H1 (cell line): ENCODE results near the gene RETREG1. TPM values are rescaled to one million over a fixed set of nuclear protein-coding genes. Genes with fewer than 3 reads are reported as not detected.

Experiments used
- EGR1 ChIP-seq: IDR thresholded peaks from 2 replicates; pipeline ENCODE4 v1.6.1; 2011; ENCODE audit warnings: low read depth, low read length, borderline replicate concordance
- POU5F1 ChIP-seq: IDR thresholded peaks from 2 replicates; pipeline ENCODE4 v1.6.1; 2011; ENCODE audit warnings: low read depth, mild to moderate bottlenecking, low read length, moderate library complexity
- RBBP5 ChIP-seq: IDR thresholded peaks from 2 replicates; pipeline ENCODE4 v1.7.1; 2012; ENCODE audit warnings: low read depth, mild to moderate bottlenecking, inconsistent platforms, low read length, moderate library complexity, borderline replicate concordance
- RNF2 ChIP-seq: fragments of 200-900, 300-1000 bp; sonication (generic); IDR thresholded peaks from 2 replicates; pipeline ENCODE4 v1.7.1; 2016; ENCODE audit warnings: borderline replicate concordance, low read depth, mild to moderate bottlenecking, antibody characterized with exemption, low read length; ENCODE audit not compliant: poor library complexity, severe bottlenecking; ENCODE audit errors: missing control alignments
- SIN3A ChIP-seq, 2 experiments: IDR thresholded peaks in 1 of 2; conservative IDR thresholded peaks in 1 of 2; 2 replicates each; pipeline ENCODE4 v1.6.1; 2011 to 2012; ENCODE audit warnings: low read length in 2 of 2, improper control_type of control experiment in 1 of 2, low read depth in 1 of 2, mild to moderate bottlenecking in 1 of 2
- polyA plus RNA-seq, 7 experiments: library from polyadenylated mRNA; depleted of rRNA in 3 of 7; stranded (reverse) in 5 of 7; unstranded in 2 of 7; fragments of >200 nt in 5 of 7; fragments of 200-250 nt in 2 of 7; gene quantifications; 1 replicate in 5 of 7; 2 replicates in 1 of 7; 4 replicates in 1 of 7; pipeline versions ENCODE4 v1.2.1 to v1.2.3, GENCODE V29; 2011 to 2013; ENCODE audit warnings: missing spikeins in 2 of 7, mixed read lengths in 2 of 7
- total RNA-seq: library from RNA; stranded (reverse); fragmentation: NEBNext Ultra II Directional; extraction: Animal tissue kit (Norgen Biotek cat#: 25700); gene quantifications from 2 replicates; pipeline ENCODE4 v1.2.1, GENCODE V29; 2021
- TF ChIP-seq, protein P1 (sequence below), 3 experiments: IDR thresholded peaks; 1 replicate in 2 of 3; 2 replicates in 1 of 3; pipeline versions ENCODE4 v1.5.1 to v1.6.1; 2011; ENCODE audit warnings: low read length in 3 of 3, mild to moderate bottlenecking in 3 of 3, inconsistent platforms in 2 of 3, low read depth in 1 of 3, moderate library complexity in 1 of 3; ENCODE audit not compliant: insufficient read depth in 1 of 3; ENCODE audit errors: control extremely low read depth in 1 of 3

RETREG1 gene
- total and polyA plus RNA-seq, 2 of the 8 experiments (the other 6 are each of a cell fraction or from before 2014, with no cell fraction given): 0.62 to 1.9 TPM

DNA sequence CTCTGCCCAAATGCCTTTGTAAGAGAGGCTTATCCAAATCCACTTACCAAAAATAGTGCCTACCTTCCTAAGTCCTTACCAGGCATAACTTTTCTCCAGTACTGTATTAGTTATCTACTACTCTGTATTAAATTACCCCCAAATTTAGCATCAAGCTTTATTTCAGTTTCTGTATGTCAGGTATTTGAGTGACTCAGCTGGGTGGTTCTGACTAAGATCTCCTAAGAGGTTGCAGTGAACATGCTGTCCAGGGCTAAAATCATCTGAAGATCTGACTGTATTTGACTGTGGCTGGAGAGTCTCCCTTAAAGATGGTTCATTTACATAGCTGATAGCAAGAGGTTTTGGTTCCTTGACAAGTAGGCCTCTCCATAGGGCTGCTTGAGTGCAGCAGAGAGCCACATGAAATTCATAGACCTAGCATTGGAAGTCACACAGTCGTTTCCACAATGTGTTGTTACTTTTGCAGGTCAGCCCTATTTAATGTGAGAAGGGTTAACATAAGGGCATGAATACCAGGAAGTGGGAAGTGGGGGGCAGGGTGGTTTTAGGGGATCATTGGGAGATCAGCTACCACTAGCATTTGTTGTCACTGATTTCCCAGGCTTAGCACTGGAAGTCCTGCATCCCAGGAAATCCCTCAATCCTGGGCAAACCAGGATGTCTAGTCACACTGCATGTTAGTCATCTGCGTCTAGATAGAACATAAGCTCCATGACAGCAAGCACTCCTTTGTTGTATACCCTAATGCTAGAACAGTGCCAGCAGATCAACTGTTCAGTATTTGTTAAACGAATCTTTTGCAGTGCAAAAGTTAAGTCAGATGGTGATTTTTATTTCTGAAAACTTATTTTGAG lies 149.2 kb downstream of the RETREG1 start (continued):
- TF ChIP-seq, protein P1, sequence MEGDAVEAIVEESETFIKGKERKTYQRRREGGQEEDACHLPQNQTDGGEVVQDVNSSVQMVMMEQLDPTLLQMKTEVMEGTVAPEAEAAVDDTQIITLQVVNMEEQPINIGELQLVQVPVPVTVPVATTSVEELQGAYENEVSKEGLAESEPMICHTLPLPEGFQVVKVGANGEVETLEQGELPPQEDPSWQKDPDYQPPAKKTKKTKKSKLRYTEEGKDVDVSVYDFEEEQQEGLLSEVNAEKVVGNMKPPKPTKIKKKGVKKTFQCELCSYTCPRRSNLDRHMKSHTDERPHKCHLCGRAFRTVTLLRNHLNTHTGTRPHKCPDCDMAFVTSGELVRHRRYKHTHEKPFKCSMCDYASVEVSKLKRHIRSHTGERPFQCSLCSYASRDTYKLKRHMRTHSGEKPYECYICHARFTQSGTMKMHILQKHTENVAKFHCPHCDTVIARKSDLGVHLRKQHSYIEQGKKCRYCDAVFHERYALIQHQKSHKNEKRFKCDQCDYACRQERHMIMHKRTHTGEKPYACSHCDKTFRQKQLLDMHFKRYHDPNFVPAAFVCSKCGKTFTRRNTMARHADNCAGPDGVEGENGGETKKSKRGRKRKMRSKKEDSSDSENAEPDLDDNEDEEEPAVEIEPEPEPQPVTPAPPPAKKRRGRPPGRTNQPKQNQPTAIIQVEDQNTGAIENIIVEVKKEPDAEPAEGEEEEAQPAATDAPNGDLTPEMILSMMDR (IDR thresholded peaks at IDR 0.05; ENCODE audit: control extremely low read depth in 1 of 3, insufficient read depth in 1 of 3, low read depth in 1 of 3, low read length in 3 of 3): no peak
- TF ChIP-seq RBBP5 (no peak), POU5F1 (no peak), SIN3A (conservative IDR thresholded peaks at IDR 0.05 in 1 of 2, IDR thresholded peaks at IDR 0.05 in 1 of 2; ENCODE audit: low read depth in 1 of 2, low read length in 2 of 2) (no peak), EGR1 (no peak), RNF2 (no peak)
